HTERT RPE-1 (cell line): ENCODE results near the gene ASB1.
"Not testable (repeated sequence)": the region's sequence is repeated elsewhere in the genome, so short reads cannot be mapped to it uniquely, and the experiment has no call there.

Source experiments
- in situ Hi-C: fragments of 300-500 bp; cut with MboI; formaldehyde crosslinking; loops from 4 replicates; pipeline ENCODE4 v1.14.3; 2020; ENCODE audit warnings: low sequenced_read_pairs

The ASB1 gene

GRCh38 chr2:238441262-238442114 lies 14.8 kb downstream of the ASB1 start:
- in situ Hi-C loops: no loop called here

GRCh38 chr2:238442257-238442656 lies 15.5 kb downstream of the ASB1 start:
- in situ Hi-C loops: not testable (repeated sequence)

GRCh38 chr2:238444242-238444641 lies 17.5 kb downstream of the ASB1 start:
- in situ Hi-C loops: no loop called here

GRCh38 chr2:238445409-238446190 lies 18.9 kb downstream of the ASB1 start:
- in situ Hi-C loops: no loop called here

- in situ Hi-C loops: no loop called here
Observed at GRCh38 chr2:238446371-238446770, 19.6 kb downstream of the ASB1 start.

GRCh38 chr2:238448031-238448955 lies 21.6 kb downstream of the ASB1 start:
- in situ Hi-C loops: no loop called here

- in situ Hi-C loops: no loop called here
Observed at GRCh38 chr2:238449241-238449640, 22.5 kb downstream of the ASB1 start.

- in situ Hi-C loops: no loop called here
Observed at GRCh38 chr2:238449909-238450417, 23.2 kb downstream of the ASB1 start.

GRCh38 chr2:238450440-238450861 lies 23.7 kb downstream of the ASB1 start:
- in situ Hi-C loops: no loop called here

- in situ Hi-C loops: no loop called here
Observed at GRCh38 chr2:238453842-238454241, 27.1 kb downstream of the ASB1 start.

GRCh38 chr2:238456449-238456848 lies 29.7 kb downstream of the ASB1 start:
- in situ Hi-C loops: no loop called here

- in situ Hi-C loops: no loop called here
Observed at GRCh38 chr2:238456970-238457926, 30.5 kb downstream of the ASB1 start.

GRCh38 chr2:238457927-238458324 lies 31.2 kb downstream of the ASB1 start:
- in situ Hi-C loops: no loop called here

- in situ Hi-C loops: no loop called here
Observed at GRCh38 chr2:238458651-238459050, 31.9 kb downstream of the ASB1 start.

GRCh38 chr2:238459081-238459629 lies 32.4 kb downstream of the ASB1 start:
- in situ Hi-C loops: no loop called here

- in situ Hi-C loops: no loop called here
Observed at GRCh38 chr2:238461051-238461450, 34.3 kb downstream of the ASB1 start.

- in situ Hi-C loops: no loop called here
Observed at GRCh38 chr2:238461491-238461890, 34.8 kb downstream of the ASB1 start.

- in situ Hi-C loops: no loop called here
Observed at GRCh38 chr2:238461916-238462315, 35.2 kb downstream of the ASB1 start.

- in situ Hi-C loops: no loop called here
Observed at GRCh38 chr2:238462782-238463396, 36.2 kb downstream of the ASB1 start.
